ENCODE measurements around the gene DDX51.

GRCh38 chr12:132147423-132148367, 3.6 kb upstream of the DDX51 start:
- no peak for TF ChIP-seq EZH2 (IDR thresholded peaks at IDR 0.05; ENCODE audit: low read length, unreplicated experiment)
- no peak for TF ChIP-seq CTCF (conservative IDR thresholded peaks at IDR 0.05; ENCODE audit: low read depth, low read length)
- no peak for TF ChIP-seq EZH2phosphoT487 (IDR thresholded peaks at IDR 0.05; ENCODE audit: borderline replicate concordance, low read length)

All from PC-3 (cell line).